ENCODE results near the gene SPANXN2. TPM values are rescaled to one million over a fixed set of nuclear protein-coding genes. Genes with fewer than 3 reads are reported as not detected.
A peak's percentile ranks its signal among the peaks of the same experiment; 100 is the strongest.

SPANXN2 gene
- total and polyA plus RNA-seq, 2 of the 8 experiments (the other 6 are each of a cell fraction or from before 2014, with no cell fraction given): not detected

- 88% methylated on average over 2 of the region's 5 CpGs; no CpG with 5 or more reads in 1 of the 2 experiments for WGBS, 2 experiments (ENCODE audit: extremely low coverage in 1 of 2, insufficient coverage in 1 of 2, insufficient read length in 1 of 2, insufficient replicate concordance in 2 of 2, low coverage in 1 of 2, low lambda C conversion rate in 2 of 2, missing lambda C conversion rate in 1 of 2)
Measured at GRCh38 chrX:143664302-143664701, 56.2 kb downstream of the SPANXN2 start.

More at GRCh38 chrX:143664302-143664701, 56.2 kb downstream of the SPANXN2 start:
- no peak overlapping the region for H2AK5ac ChIP-seq (ENCODE audit: low read depth, low read length)
- H3K36me3 ChIP-seq (ENCODE audit: control insufficient read depth in 2 of 4, insufficient read depth in 4 of 4, low read length in 3 of 4): no peaks in the 10 kb centered on the region
- H3K9ac ChIP-seq (replicated peaks in 1 of 4; ENCODE audit: extremely low read depth in 1 of 4, low read depth in 3 of 4, low read length in 3 of 4): no peak overlapping the region
- no peak overlapping the region for H3K14ac ChIP-seq (ENCODE audit: insufficient read length)
- H4K20me1 ChIP-seq (replicated peaks in 1 of 2; ENCODE audit: control insufficient read depth in 1 of 2, insufficient read depth in 2 of 2, low read length in 2 of 2): no peaks in the 10 kb centered on the region
- no peak for TF ChIP-seq SP1 (IDR thresholded peaks at IDR 0.05; ENCODE audit: low read depth, low read length)
- TF ChIP-seq, protein P1, sequence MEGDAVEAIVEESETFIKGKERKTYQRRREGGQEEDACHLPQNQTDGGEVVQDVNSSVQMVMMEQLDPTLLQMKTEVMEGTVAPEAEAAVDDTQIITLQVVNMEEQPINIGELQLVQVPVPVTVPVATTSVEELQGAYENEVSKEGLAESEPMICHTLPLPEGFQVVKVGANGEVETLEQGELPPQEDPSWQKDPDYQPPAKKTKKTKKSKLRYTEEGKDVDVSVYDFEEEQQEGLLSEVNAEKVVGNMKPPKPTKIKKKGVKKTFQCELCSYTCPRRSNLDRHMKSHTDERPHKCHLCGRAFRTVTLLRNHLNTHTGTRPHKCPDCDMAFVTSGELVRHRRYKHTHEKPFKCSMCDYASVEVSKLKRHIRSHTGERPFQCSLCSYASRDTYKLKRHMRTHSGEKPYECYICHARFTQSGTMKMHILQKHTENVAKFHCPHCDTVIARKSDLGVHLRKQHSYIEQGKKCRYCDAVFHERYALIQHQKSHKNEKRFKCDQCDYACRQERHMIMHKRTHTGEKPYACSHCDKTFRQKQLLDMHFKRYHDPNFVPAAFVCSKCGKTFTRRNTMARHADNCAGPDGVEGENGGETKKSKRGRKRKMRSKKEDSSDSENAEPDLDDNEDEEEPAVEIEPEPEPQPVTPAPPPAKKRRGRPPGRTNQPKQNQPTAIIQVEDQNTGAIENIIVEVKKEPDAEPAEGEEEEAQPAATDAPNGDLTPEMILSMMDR (IDR thresholded peaks at IDR 0.05; ENCODE audit: control extremely low read depth in 1 of 3, insufficient read depth in 1 of 3, low read depth in 1 of 3, low read length in 3 of 3): peak in 1 of 3 experiments; percentile 39; a peak in 1 of 4 replicates
- TF ChIP-seq RAD21 (IDR thresholded peaks at IDR 0.05 in 1 of 2, conservative IDR thresholded peaks at IDR 0.05 in 1 of 2; ENCODE audit: low read depth in 2 of 2, low read length in 2 of 2): peak in 1 of 2 experiments; percentile 15; a peak in 1 of 4 replicates
- no peak overlapping the region for H3K4me3 ChIP-seq (ENCODE audit: extremely low read depth in 1 of 4, insufficient read depth in 2 of 4, low read depth in 3 of 4, low read length in 4 of 4)
- no peaks in the 10 kb centered on the region for H3K23me2 ChIP-seq (ENCODE audit: low read depth, low read length)
- no peaks in the 10 kb centered on the region for H3K4me1 ChIP-seq (replicated peaks in 1 of 4; ENCODE audit: control insufficient read depth in 3 of 4, insufficient read depth in 4 of 4, low read length in 3 of 4)
- POLR2A ChIA-PET (ENCODE audit: partially characterized antibody): no interaction called here
- no peaks in the 10 kb centered on the region for H3K79me1 ChIP-seq (ENCODE audit: low read depth, low read length)
- no peak overlapping the region for H3K18ac ChIP-seq (ENCODE audit: extremely low read depth, low read length)
- no peak overlapping the region for H2AFZ ChIP-seq (ENCODE audit: low read length)
- H3K27me3 ChIP-seq (replicated peaks in 1 of 4; ENCODE audit: control insufficient read depth in 3 of 4, extremely low read depth in 1 of 4, insufficient read depth in 3 of 4, low read length in 3 of 4): no peaks in the 10 kb centered on the region
- no peaks in the 10 kb centered on the region for H3K79me2 ChIP-seq (ENCODE audit: control insufficient read depth in 1 of 2, insufficient read depth in 2 of 2, low read length in 2 of 2)
- H2BK12ac ChIP-seq (ENCODE audit: low read depth, low read length): no peak overlapping the region
- H4K91ac ChIP-seq (replicated peaks; ENCODE audit: insufficient read length, low read length): no peak overlapping the region
- H2BK5ac ChIP-seq (ENCODE audit: low read depth, low read length): no peak overlapping the region
- no peak overlapping the region for H3K56ac ChIP-seq (replicated peaks; ENCODE audit: insufficient read length, low read depth, low read length)
- H3K27ac ChIP-seq (ENCODE audit: low read depth, low read length): no peak overlapping the region
- no peaks in the 10 kb centered on the region for H3K9me3 ChIP-seq (ENCODE audit: insufficient read depth in 2 of 2, low read depth in 1 of 2, low read length in 1 of 2)
- H2BK15ac ChIP-seq (ENCODE audit: low read length): no peak overlapping the region
- H3K4ac ChIP-seq (replicated peaks; ENCODE audit: insufficient read length, low read depth, low read length): no peak overlapping the region
- no peak overlapping the region for H2BK120ac ChIP-seq (replicated peaks; ENCODE audit: low read depth, low read length)
- CTCF ChIA-PET (ENCODE audit: partially characterized antibody): interaction anchor here (0.7 to 2.4 kb wide), 7 partner anchors 11 to 811 kb away, joined by 3 to 8 read pairs (median 3); no protein-coding TSS in a partner anchor
- H2BK20ac ChIP-seq (ENCODE audit: low read length): no peak overlapping the region
- FAIRE-seq: no peak
- no peak overlapping the region for H4K8ac ChIP-seq (ENCODE audit: extremely low read depth, insufficient read depth, low read length)
- DNase-seq (ENCODE audit: low read depth in 1 of 2, low spot score in 2 of 2): no peak
- H3K23ac ChIP-seq (ENCODE audit: insufficient read length): no peak overlapping the region
- no peak overlapping the region for H4K5ac ChIP-seq (ENCODE audit: insufficient read length, low read depth, low read length)
- no peak overlapping the region for H3K4me2 ChIP-seq (ENCODE audit: insufficient read depth in 1 of 2, low read depth in 2 of 2, low read length in 2 of 2)

All from H1 (cell line).